Mucosa of gallbladder (tissue), 1 donor: Measurements from ENCODE around the gene FLNB. TPM values are rescaled to one million over a fixed set of nuclear protein-coding genes. Genes with fewer than 3 reads are reported as not detected.
"Not testable (repeated sequence)": the region's sequence is repeated elsewhere in the genome, so short reads cannot be mapped to it uniquely, and the experiment has no call there.

Source experiments
- DNase-seq: peaks from one replicate; pipeline ENCODE4 v3.0.0-alpha.2; 2020; ENCODE audit warnings: low spot score
- total RNA-seq: library from RNA; stranded (reverse); gene quantifications from one replicate; pipeline ENCODE4 v1.2.1, GENCODE V29; 2021
- donor health status: DM: no; HTN: no; CAD: no.

The FLNB gene
- total RNA-seq, 1 donor from 2014 or later = 119 TPM

GRCh38 chr3:58052373-58053273 is 44.4 kb downstream of the FLNB start:
- DNase-seq = peak; percentile 86

GRCh38 chr3:58054652-58055051 is 46.4 kb downstream of the FLNB start:
- no peak for DNase-seq

GRCh38 chr3:58055314-58055713 is 47.1 kb downstream of the FLNB start:
- no peak for DNase-seq

GRCh38 chr3:58055891-58056290 is 47.7 kb downstream of the FLNB start:
- DNase-seq = not testable (repeated sequence)

- no peak for DNase-seq
Measured at GRCh38 chr3:58058361-58059263, 50.4 kb downstream of the FLNB start.

- DNase-seq = peak; percentile 49
Measured at GRCh38 chr3:58059349-58060321, 51.4 kb downstream of the FLNB start.

- no peak for DNase-seq
Measured at GRCh38 chr3:58062472-58062871, 54.2 kb downstream of the FLNB start.

GRCh38 chr3:58063022-58063815 is 55.0 kb downstream of the FLNB start:
- no peak for DNase-seq

- DNase-seq = no peak
Measured at GRCh38 chr3:58064923-58065638, 56.9 kb downstream of the FLNB start.

- DNase-seq = no peak
Measured at GRCh38 chr3:58065700-58066167, 57.5 kb downstream of the FLNB start.

- no peak for DNase-seq
Measured at GRCh38 chr3:58066842-58067241, 58.6 kb downstream of the FLNB start.

GRCh38 chr3:58068122-58068809 is 60.0 kb downstream of the FLNB start:
- no peak for DNase-seq

GRCh38 chr3:58071480-58071971 is 63.3 kb downstream of the FLNB start:
- peak; percentile 55 for DNase-seq

GRCh38 chr3:58072052-58072762 is 64.0 kb downstream of the FLNB start:
- no peak for DNase-seq

GRCh38 chr3:58072763-58073130 is 64.5 kb downstream of the FLNB start:
- DNase-seq = no peak

- DNase-seq = no peak
Measured at GRCh38 chr3:58073301-58074108, 65.3 kb downstream of the FLNB start.

- DNase-seq = no peak
Measured at GRCh38 chr3:58074116-58074715, 66.0 kb downstream of the FLNB start.
